OCI-LY1 (cell line): ENCODE measurements around the gene MCF2L2.
"Not testable (repeated sequence)": the region's sequence is repeated elsewhere in the genome, so short reads cannot be mapped to it uniquely, and the experiment has no call there.

Experiments
- EZH2 ChIP-seq: fragments of 200-600 bp; sonication (generic), shearing (Covaris generic); IDR thresholded peaks from 2 replicates; pipeline ENCODE4 v1.8.0; 2017; ENCODE audit warnings: borderline replicate concordance, mixed run types, mild to moderate bottlenecking, antibody characterized with exemption, low read length, moderate library complexity, mixed read lengths
- TF ChIP-seq, protein P1 (sequence below): fragments of 200-600 bp; sonication (generic), shearing (Covaris generic); IDR thresholded peaks from 2 replicates; pipeline ENCODE4 v1.5.1; 2017; ENCODE audit warnings: mild to moderate bottlenecking, antibody characterized with exemption, low read length, moderate library complexity, mixed read lengths

DNA sequence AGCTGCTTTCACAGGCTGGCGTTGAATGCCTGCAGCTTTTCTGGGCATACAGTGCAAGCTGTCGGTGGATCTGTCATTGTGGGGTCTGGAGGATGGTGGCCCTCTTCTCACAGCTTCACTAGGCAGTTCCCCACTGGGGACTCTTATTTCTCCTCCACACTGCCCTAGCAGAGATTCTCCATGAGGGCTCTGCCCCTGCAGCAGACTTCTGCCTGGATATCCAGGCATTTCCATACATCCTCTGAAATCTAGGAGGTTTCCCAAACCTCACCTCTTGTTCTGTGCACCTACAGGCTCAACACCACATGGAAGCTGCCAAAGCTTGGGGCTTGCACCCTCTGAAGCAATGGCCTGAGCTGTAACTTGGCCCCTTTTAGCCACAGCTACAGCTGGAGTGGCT, 9.6 kb downstream of the MCF2L2 start:
- TF ChIP-seq, protein P1, sequence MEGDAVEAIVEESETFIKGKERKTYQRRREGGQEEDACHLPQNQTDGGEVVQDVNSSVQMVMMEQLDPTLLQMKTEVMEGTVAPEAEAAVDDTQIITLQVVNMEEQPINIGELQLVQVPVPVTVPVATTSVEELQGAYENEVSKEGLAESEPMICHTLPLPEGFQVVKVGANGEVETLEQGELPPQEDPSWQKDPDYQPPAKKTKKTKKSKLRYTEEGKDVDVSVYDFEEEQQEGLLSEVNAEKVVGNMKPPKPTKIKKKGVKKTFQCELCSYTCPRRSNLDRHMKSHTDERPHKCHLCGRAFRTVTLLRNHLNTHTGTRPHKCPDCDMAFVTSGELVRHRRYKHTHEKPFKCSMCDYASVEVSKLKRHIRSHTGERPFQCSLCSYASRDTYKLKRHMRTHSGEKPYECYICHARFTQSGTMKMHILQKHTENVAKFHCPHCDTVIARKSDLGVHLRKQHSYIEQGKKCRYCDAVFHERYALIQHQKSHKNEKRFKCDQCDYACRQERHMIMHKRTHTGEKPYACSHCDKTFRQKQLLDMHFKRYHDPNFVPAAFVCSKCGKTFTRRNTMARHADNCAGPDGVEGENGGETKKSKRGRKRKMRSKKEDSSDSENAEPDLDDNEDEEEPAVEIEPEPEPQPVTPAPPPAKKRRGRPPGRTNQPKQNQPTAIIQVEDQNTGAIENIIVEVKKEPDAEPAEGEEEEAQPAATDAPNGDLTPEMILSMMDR: not testable (repeated sequence)
- not testable (repeated sequence) for TF ChIP-seq EZH2
